UCSD-AML1 (cell line): ENCODE data around the gene CTTNBP2NL.

Experiments
- DNase-seq: peaks from one replicate; lab custom pipeline; 2025; ENCODE audit not compliant: unreplicated experiment; lab: John Stamatoyannopoulos, UW

The CTTNBP2NL gene

GRCh38 chr1:112505400-112505785 lies 109.4 kb downstream of the CTTNBP2NL start:
- DNase-seq = no peak

GRCh38 chr1:112505878-112506277 lies 109.9 kb downstream of the CTTNBP2NL start:
- no peak for DNase-seq

- no peak for DNase-seq
Measured at GRCh38 chr1:112506306-112506705, 110.3 kb downstream of the CTTNBP2NL start.

- DNase-seq = no peak
Measured at GRCh38 chr1:112506731-112507130, 110.7 kb downstream of the CTTNBP2NL start.

GRCh38 chr1:112507336-112507735 lies 111.3 kb downstream of the CTTNBP2NL start:
- no peak for DNase-seq

- DNase-seq = no peak
Measured at GRCh38 chr1:112507921-112508277, 111.9 kb downstream of the CTTNBP2NL start.

GRCh38 chr1:112508278-112509004 lies 112.4 kb downstream of the CTTNBP2NL start, which contains the start of gene WNT2B:
WNT2B (plus strand) TSS chr1:112508965; CDS start chr1:112509263, 298 bp downstream.
- DNase-seq = peak; percentile 32

- no peak for DNase-seq
Measured at GRCh38 chr1:112509005-112509659, 113.1 kb downstream of the CTTNBP2NL start.

GRCh38 chr1:112509660-112510178 lies 113.7 kb downstream of the CTTNBP2NL start:
- no peak for DNase-seq

GRCh38 chr1:112510340-112510739 lies 114.3 kb downstream of the CTTNBP2NL start:
- DNase-seq = no peak
